Heart left ventricle (tissue), 16 donors: ENCODE measurements around the gene SLFN12L. TPM values are rescaled to one million over a fixed set of nuclear protein-coding genes. Genes with fewer than 3 reads are reported as not detected.

Experiments used
- ATAC-seq, 4 donors: fragments of 200-7000 bp; cut with Tn5 transposase; one replicate each; pipeline ENCODE4 v1.9.1; 2020 to 2022; ENCODE audit warnings: moderate library complexity in 4 of 4, mild to moderate bottlenecking in 3 of 4, moderate number of reproducible peaks in 1 of 4
- DNase-seq, 5 donors: peaks; one replicate each; pipeline ENCODE4 v3.0.0-alpha.2; 2020
- H3K27ac ChIP-seq, 12 donors: fragments of 200-600 bp; sonication (generic) in 4 of 12; one replicate each; pipeline versions ENCODE4 v1.5.0 to v1.8.0; 2016 to 2022; ENCODE audit warnings: mild to moderate bottlenecking in 2 of 12
- H3K27me3 ChIP-seq, 9 donors: fragments of 200-600 bp; sonication (generic) in 2 of 9; one replicate each; pipeline versions ENCODE4 v1.5.1 to v1.8.0; 2016 to 2022; ENCODE audit warnings: mild to moderate bottlenecking in 3 of 9
- H3K36me3 ChIP-seq, 9 donors: fragments of 200-600 bp; sonication (generic) in 2 of 9; one replicate each; pipeline versions ENCODE4 v1.5.0 to v1.8.0; 2018 to 2022; ENCODE audit warnings: mild to moderate bottlenecking in 2 of 9
- H3K4me1 ChIP-seq, 12 donors: fragments of 200-600 bp; sonication (generic) in 4 of 12; one replicate each; pipeline versions ENCODE4 v1.5.0 to v1.8.0; 2016 to 2022; ENCODE audit warnings: mild to moderate bottlenecking in 3 of 12
- H3K4me3 ChIP-seq, 12 donors: fragments of 200-600 bp; sonication (generic) in 4 of 12; one replicate each; pipeline versions ENCODE4 v1.5.0 to v1.8.0; 2017 to 2022; ENCODE audit warnings: mild to moderate bottlenecking in 9 of 12, moderate library complexity in 4 of 12
- H3K9me3 ChIP-seq, 12 donors: fragments of 200-600 bp; sonication (generic) in 4 of 12; one replicate each; pipeline versions ENCODE4 v1.5.0 to v1.8.0; 2016 to 2022; ENCODE audit warnings: mild to moderate bottlenecking in 1 of 12
- CTCF ChIP-seq, 12 donors: fragments of 200-600 bp; sonication (generic) in 4 of 12; IDR thresholded peaks; one replicate each; pipeline versions ENCODE4 v1.5.0 to v1.8.0; 2018 to 2022; ENCODE audit warnings: antibody characterized with exemption in 12 of 12, mild to moderate bottlenecking in 5 of 12
- POLR2A ChIP-seq, 2 donors: fragments of 450-650 bp; IDR thresholded peaks; one replicate each; pipeline ENCODE4 v1.6.1; 2017; ENCODE audit warnings: antibody characterized with exemption in 2 of 2, mild to moderate bottlenecking in 2 of 2, moderate library complexity in 2 of 2
- WGBS, 4 donors: extraction: QIAGEN DNeasy Blood & Tissue Kit in 2 of 4; methylation state at CpG; one replicate each; pipeline versions ENCODE4 v1.1.5 to v1.1.7; 2013 to 2018; 5-methylcytosine and 5-hydroxymethylcytosine counted together
- intact Hi-C, 10 donors: fragments of 100-400 bp; cut with DNase I; formaldehyde crosslinking; loops; one replicate each; pipeline versions ENCODE4 v1.11.1 to v1.14.2; 2022
- polyA plus RNA-seq, 2 donors: library from polyadenylated mRNA; stranded (reverse); fragments of 200-250 nt; gene quantifications; one replicate each; pipeline ENCODE4 v1.2.3, GENCODE V29; 2013
- total RNA-seq, 9 donors: library from RNA; depleted of rRNA in 2 of 9; stranded (reverse); fragments of >200 nt in 2 of 9; fragmentation: NEBNext Ultra II Directional in 3 of 9; extraction: Animal tissue kit (Norgen Biotek cat#: 25700) in 3 of 9; gene quantifications; one replicate each; pipeline versions ENCODE4 v1.1.0 to v1.2.4, GENCODE V29; 2016 to 2023
- donor health status: ischemic (EF 13 %, LVEDD 7.1; RV severe dilation, severe dysfunction).
- donor health status: healthy with polysubstance abuse.
- donor health status: DM: no; HTN: yes; CAD: no.
- donor health status: DM: no; HTN: no; CAD: no.
- donor health status: ischemic (EF 25% LVEDD 6.9; RV normal size, moderate dysfunction).
- donor health status: ischemic (EF 25% LVEDD 5.7; RV mildly dilated, moderate dysfunction).
- donor health status: healthy.
- donor health status: DM: yes; HTN: yes; CAD: no.
- donor health status: ischemic (EF 35%, LVEDD 5.7; RV mildly dilated, moderate dysfunction).
- donor health status: nonischemic (EF 11% LVEDD 7.7; RV severe dilation, severe dysfunction).
- donor health status: DM: yes; HTN: yes; CAD: no.
- donor health status: PGD.
- donor health status: ischemic (EF 29% LVEDD 5.4; RV normal size, mild dysfunction).
- donor health status: nonischemic (EF 23%, LVEDD 6.1; RV moderate dilation, normal function).

The SLFN12L gene
- total and polyA plus RNA-seq, 11 donors, result 0.14 to 7.3 (median 0.60) TPM

GRCh38 chr17:35545150-35545549 is 7.7 kb upstream of the SLFN12L start:
- no peaks in the 10 kb centered on the region for H3K9me3 ChIP-seq
- no peak for DNase-seq
- H3K27ac ChIP-seq, result no peak overlapping the region
- intact Hi-C loops, result no loop called here
- no peak for ATAC-seq
- no peaks in the 10 kb centered on the region for H3K36me3 ChIP-seq
- no peak overlapping the region for H3K4me3 ChIP-seq
- WGBS, 4 donors, result 33 to 93% (median 91%) methylated on average over 1 of the region's 1 CpG
- no peak for TF ChIP-seq POLR2A (IDR thresholded peaks at IDR 0.05)
- TF ChIP-seq CTCF (IDR thresholded peaks at IDR 0.05), result no peak
- H3K4me1 ChIP-seq, result peaks cover 0 to 29% (median 4%) of the 10 kb centered on the region in 12 donors
- no peaks in the 10 kb centered on the region for H3K27me3 ChIP-seq

- peaks cover 0 to 42% (median 10%) of the 10 kb centered on the region in 12 donors for H3K4me1 ChIP-seq
- TF ChIP-seq POLR2A (IDR thresholded peaks at IDR 0.05) (no peak), CTCF (IDR thresholded peaks at IDR 0.05) (no peak)
Measured at GRCh38 chr17:35543856-35544255, 6.4 kb upstream of the SLFN12L start.

GRCh38 chr17:35542990-35543389 is 5.5 kb upstream of the SLFN12L start:
- DNase-seq (no peak), ATAC-seq (no peak)
- TF ChIP-seq CTCF (IDR thresholded peaks at IDR 0.05) (no peak), POLR2A (IDR thresholded peaks at IDR 0.05) (no peak)
- Histone ChIP-seq H3K36me3 (no peaks in the 10 kb centered on the region), H3K4me3 (no peak overlapping the region), H3K27me3 (no peaks in the 10 kb centered on the region), H3K4me1 (peaks cover 0 to 45% (median 19%) of the 10 kb centered on the region in 12 donors), H3K27ac (no peak overlapping the region), H3K9me3 (no peaks in the 10 kb centered on the region)
- intact Hi-C loops, result loop anchor here in 3 of 10 donors (5.0 kb wide), 3 partner anchors 166 to 1001 kb away; no protein-coding TSS in a partner anchor

More at GRCh38 chr17:35543856-35544255, 6.4 kb upstream of the SLFN12L start:
- Histone ChIP-seq H3K9me3 (no peaks in the 10 kb centered on the region), H3K27me3 (no peaks in the 10 kb centered on the region), H3K4me3 (no peak overlapping the region), H3K36me3 (no peaks in the 10 kb centered on the region), H3K27ac (no peak overlapping the region)
- WGBS, 4 donors, result 53 to 73% (median 71%) methylated on average over 1 of the region's 1 CpG
- DNase-seq, result no peak
- intact Hi-C loops, result loop anchor here in 3 of 10 donors (5.0 kb wide), 3 partner anchors 167 to 1002 kb away; no protein-coding TSS in a partner anchor
- ATAC-seq, result no peak

- peak overlapping the region; percentile 50 to 93 (median 60) for H3K27ac ChIP-seq
- TF ChIP-seq CTCF (IDR thresholded peaks at IDR 0.05) (no peak), POLR2A (IDR thresholded peaks at IDR 0.05) (no peak)
- H3K36me3 ChIP-seq, result no peaks in the 10 kb centered on the region
- no peak for ATAC-seq
- H3K4me3 ChIP-seq, result peak overlapping the region in 8 of 12 donors; percentile 32 to 57 (median 46)
- DNase-seq, result no peak
- peaks cover 0 to 54% (median 32%) of the 10 kb centered on the region in 12 donors for H3K4me1 ChIP-seq
- H3K9me3 ChIP-seq, result no peaks in the 10 kb centered on the region
- WGBS, 4 donors, result 62 to 76% (median 64%) methylated on average over 1 of the region's 1 CpG
- H3K27me3 ChIP-seq, result no peaks in the 10 kb centered on the region
- intact Hi-C loops, result loop anchor here in 3 of 10 donors (5.0 kb wide), 3 partner anchors 164 to 999 kb away; no protein-coding TSS in a partner anchor
Measured at GRCh38 chr17:35541434-35541833, 4.0 kb upstream of the SLFN12L start.
